ENCODE measurements around the gene REXO5.
A peak's percentile ranks its signal among the peaks of the same experiment; 100 is the strongest.

The REXO5 gene

DNA sequence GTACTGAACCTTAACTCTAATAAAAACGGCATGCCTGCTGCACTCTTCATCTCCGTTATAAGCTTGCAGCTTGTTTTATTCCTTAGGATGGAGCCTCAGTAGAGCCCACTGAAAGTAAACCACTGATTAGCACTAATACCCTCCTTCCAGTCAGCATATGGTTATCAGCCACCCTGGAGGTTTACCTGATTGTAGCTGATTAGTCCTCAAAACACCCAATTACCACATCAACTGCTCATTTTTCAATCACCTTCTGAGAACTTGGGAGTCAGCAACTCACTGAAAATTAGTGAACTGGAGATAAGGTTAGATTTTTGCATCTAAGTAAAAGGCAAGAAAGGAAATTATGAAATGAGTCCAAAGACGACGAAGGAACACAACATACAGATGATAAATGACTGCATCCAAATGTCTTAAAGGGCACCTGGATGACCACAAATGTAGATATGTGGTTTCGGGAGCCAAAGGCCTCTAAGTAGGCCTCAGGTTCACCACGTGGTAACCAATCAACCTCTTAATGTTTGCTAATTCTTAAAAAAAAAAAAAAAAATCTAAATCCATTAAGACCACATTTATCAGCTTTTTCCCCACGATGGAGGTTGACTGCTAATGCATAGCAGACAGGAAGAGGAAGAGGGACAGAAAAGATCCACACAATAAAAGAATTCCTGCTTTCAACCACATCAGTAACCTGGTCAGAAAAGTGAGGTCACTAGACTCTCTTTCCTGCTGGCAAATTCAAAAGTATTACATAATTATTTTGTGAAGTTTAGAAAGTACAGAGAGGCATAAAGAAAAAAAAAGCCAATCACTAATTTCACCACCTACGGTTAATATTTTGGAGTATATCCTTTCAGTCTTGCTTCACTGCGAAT, 65.9 kb downstream of the REXO5 start:
- no peak for DNase-seq (ENCODE audit: low spot score)

DNA sequence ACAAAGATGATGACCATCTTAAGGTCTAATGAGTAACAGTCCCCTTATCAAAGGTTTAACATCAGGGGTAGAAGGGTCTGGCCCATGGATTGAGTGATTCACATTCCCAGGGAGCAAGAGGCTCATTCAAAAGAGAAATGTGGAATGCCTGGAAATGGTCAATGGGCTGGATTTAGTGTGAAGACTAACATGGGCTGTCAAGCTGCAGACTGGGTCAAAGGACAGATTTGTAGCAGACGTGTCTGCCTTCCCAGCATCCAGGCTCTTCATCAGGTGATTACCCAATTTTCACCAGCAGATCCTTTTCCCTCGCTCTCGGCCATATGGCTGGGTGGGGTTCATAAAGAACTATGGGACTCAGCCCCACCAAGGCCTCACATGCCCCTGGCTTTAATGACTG, 67.0 kb downstream of the REXO5 start:
- DNase-seq (ENCODE audit: low spot score): no peak

GRCh38 chr16:20874088-20874581, 67.8 kb downstream of the REXO5 start:
- DNase-seq (ENCODE audit: low spot score): no peak

GRCh38 chr16:20875355-20875650, 69.0 kb downstream of the REXO5 start:
- DNase-seq (ENCODE audit: low spot score): no peak

GRCh38 chr16:20878682-20879147, 72.4 kb downstream of the REXO5 start:
- DNase-seq (ENCODE audit: low spot score): no peak

- DNase-seq (ENCODE audit: low spot score): no peak
Observed at GRCh38 chr16:20879175-20880040, 73.1 kb downstream of the REXO5 start.

DNA sequence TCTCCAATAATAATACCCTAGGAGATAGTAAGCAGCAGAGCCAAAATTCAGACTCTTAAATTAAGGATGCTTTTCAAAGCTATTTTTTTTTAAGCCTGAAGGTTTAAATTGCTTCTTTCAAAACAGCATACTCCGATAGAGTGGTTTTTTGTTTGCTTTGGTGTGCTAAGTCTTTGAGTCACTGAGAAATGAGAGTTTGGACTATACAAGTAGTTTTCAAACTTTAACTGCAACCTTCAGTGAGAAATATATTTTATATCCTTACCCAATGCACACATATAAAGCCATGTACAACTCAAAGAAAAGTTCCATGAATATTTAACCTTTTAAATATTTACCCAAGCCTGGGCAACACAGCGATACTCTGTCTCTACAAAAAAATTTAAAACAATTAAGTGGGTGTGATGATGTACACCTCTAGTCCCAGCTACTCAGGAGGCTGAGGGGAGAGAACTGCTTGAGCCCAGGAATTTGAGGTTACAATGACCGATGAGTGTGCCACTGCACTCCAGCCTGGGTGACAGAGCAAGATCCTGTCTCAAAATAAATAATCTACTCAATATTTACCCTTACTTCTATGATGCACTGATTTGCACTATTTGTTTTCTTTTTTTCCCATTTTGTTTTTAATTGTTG, 74.7 kb downstream of the REXO5 start:
- no peak for DNase-seq (ENCODE audit: low spot score)

- no peak for DNase-seq (ENCODE audit: low spot score)
Observed at GRCh38 chr16:20881503-20881878, 75.2 kb downstream of the REXO5 start.

DNA sequence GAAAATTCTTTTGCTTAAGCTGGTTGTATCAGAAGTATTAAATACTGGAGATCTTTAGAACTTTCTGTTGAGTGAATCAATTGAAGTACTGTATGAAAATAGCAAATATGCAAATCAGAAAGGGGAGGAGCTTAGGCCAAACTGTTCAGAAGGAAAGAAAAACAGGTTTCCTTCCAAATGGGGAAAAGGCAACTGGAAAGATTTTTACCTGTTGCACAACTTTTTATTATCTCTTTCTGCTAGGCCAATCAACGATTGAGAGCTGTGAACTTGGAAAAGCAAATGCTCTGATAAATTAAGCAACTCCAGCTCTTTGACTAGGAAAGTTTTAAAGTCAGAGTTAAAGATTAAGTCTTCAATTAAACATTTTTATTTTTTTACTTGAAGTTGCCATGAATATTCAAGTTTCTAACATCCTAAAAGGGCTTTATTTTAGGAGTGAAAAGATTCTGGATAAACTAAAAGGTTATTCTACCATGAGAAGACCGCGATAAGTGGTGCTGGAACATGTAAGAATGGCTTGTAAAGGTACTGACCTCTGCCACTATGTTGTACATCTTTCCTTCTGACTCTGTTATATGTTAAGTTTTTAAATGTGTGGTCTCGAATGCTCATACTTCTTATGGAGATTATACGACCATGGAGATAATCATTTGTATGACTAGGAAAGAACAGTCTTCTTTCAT, 77.4 kb downstream of the REXO5 start:
- DNase-seq (ENCODE audit: low spot score): no peak

DNA sequence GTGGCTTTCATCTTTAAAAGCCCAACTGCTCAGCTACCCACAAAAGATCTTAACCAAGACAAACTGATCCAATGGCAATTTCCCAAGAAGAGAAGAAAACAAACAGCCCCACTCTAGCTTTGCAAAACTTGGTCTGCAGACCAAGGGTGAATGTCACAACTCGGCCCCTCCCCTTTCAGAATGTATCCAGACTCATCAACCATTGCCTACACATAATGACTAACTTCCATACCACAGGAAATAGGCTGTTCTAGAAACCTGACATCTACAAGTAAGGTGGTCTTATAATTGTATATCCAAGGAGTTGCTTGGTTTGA, 77.9 kb downstream of the REXO5 start:
- no peak for DNase-seq (ENCODE audit: low spot score)

DNA sequence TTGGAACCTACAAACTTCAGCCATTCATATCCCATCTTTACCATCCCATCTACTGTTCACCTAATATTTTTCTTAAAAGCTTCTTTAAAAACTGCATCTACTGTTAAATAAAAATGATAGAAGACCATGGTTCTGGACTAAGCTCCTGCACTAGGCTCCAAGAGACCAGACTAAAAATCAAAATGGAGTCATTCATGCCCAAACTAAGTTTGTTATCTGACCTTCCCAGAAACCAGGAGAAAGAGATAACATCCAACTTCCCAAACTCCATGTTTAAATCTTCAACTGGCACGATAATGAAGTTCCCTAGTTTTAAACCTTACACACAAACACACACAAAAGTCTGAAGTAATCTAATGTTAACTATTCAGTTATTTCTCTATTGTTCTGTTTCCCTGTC, 80.0 kb downstream of the REXO5 start:
- no peak for DNase-seq (ENCODE audit: low spot score)

GRCh38 chr16:20887207-20887606, 80.9 kb downstream of the REXO5 start:
- no peak for DNase-seq (ENCODE audit: low spot score)

DNA sequence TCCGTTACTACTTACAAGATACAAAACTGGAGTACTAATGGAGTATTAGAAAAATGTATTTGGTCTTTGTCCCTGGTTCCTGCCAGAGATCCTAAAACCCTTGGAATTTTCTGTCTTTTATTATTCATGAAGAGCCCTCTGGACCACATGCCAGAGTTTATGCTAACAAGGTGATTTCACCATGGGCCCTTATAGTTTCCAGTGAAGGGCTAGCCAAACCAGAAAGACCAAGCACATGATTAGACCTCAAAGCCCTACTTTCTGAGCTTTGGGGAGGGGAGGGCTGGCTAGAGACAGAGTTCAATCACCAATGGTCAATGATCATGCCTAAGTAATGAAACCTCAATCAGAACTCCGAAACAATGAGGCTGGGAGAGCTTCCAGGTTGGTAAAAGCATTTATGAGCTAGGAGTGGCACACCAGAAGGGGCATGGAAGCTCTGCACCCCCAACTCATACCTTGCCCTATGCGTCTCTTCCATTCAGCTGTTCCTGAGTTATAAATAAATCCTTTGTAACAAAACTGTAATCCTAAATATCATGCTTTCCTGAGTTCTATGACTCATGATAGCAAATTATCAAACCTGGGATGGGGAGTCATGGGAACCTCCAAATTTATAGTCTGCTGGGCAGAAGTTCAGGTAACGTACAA, 83.4 kb downstream of the REXO5 start:
- DNase-seq (ENCODE audit: low spot score): no peak

DNA sequence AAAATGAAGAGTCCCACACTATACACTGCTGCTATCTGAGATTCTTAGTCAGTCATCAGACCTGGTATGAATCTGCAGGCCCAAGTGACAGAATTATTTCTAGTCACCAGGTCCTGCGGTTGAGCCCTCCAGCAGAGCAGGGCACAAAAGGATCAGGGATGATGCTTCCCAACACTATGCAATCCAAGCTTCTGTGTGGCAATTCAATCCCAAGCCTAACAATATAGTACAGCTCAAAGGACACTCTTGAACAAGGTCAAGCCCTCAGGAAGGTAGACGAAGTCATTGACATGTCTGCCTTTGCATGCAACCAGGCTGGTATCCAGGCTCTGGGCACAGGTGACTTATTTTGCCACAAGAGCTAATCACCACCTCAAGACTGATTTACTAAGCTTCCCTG, 88.1 kb downstream of the REXO5 start:
- no peak for DNase-seq (ENCODE audit: low spot score)

- DNase-seq (ENCODE audit: low spot score): no peak
Observed at GRCh38 chr16:20897253-20897897, 91.0 kb downstream of the REXO5 start.

DNA sequence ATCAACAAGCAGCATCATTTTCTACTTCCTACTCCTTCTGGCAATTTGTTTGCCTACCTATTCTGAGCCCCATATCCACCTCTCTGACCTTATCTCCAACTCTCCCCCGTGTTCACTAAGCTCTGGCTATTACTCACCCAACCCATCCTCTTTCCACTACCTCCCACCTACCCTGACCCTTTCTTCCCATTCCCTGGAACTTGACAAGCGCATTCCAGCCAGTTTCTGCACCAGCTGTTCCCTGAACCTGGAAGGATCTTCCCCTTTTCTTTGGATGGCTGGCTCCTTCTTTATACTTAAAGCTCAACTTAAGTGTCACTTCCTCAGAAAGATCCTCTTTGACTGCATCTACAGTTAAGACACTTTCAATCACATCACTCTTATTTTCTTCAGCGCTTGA, 91.6 kb downstream of the REXO5 start:
- no peak for DNase-seq (ENCODE audit: low spot score)

DNA sequence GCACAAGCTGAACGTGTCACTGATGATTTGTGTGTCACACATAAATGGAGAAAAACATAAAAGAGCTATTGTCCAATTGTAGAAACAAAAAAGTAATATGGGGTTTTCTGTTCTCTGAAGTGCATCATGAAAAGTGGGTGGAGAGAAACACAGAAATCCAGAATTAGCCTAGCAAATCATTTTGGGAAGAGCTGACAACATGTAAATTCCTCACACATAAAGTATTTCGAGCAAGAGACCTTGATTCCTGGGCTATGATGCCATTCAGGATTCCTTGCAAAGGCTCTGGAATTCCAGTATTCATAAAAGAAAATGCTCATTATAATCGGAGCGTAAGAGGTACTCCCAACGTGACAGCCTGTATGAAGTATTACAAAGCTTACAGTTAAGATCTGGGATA, 92.7 kb downstream of the REXO5 start:
- peak; percentile 18 for DNase-seq (ENCODE audit: low spot score)

Measured in cerebellar cortex (tissue), 1 donor.